ENCODE results near the gene MEGF10.
"Not testable (repeated sequence)": the region's sequence is repeated elsewhere in the genome, so short reads cannot be mapped to it uniquely, and the experiment has no call there.

Gene MEGF10

GRCh38 chr5:127298036-127298429 lies 7.4 kb downstream of the MEGF10 start:
- no peak for FAIRE-seq

- FAIRE-seq: no peak
Measured at GRCh38 chr5:127298656-127299055, 8.1 kb downstream of the MEGF10 start.

- no peak for FAIRE-seq
Measured at GRCh38 chr5:127299678-127300077, 9.1 kb downstream of the MEGF10 start.

- no peak for FAIRE-seq
Measured at GRCh38 chr5:127302509-127302908, 11.9 kb downstream of the MEGF10 start.

GRCh38 chr5:127303404-127303803 lies 12.8 kb downstream of the MEGF10 start:
- FAIRE-seq: no peak

- no peak for FAIRE-seq
Measured at GRCh38 chr5:127305493-127305892, 14.9 kb downstream of the MEGF10 start.

- no peak for FAIRE-seq
Measured at GRCh38 chr5:127306036-127306435, 15.4 kb downstream of the MEGF10 start.

- FAIRE-seq: no peak
Measured at GRCh38 chr5:127306647-127307046, 16.1 kb downstream of the MEGF10 start.

GRCh38 chr5:127307868-127308267 lies 17.3 kb downstream of the MEGF10 start:
- no peak for FAIRE-seq

- FAIRE-seq: not testable (repeated sequence)
Measured at GRCh38 chr5:127308325-127308724, 17.7 kb downstream of the MEGF10 start.

GRCh38 chr5:127308945-127309344 lies 18.3 kb downstream of the MEGF10 start:
- FAIRE-seq: no peak

- no peak for FAIRE-seq
Measured at GRCh38 chr5:127311349-127311748, 20.8 kb downstream of the MEGF10 start.

- no peak for FAIRE-seq
Measured at GRCh38 chr5:127311781-127312525, 21.4 kb downstream of the MEGF10 start.

- no peak for FAIRE-seq
Measured at GRCh38 chr5:127313379-127313778, 22.8 kb downstream of the MEGF10 start.

GRCh38 chr5:127313847-127314473 lies 23.4 kb downstream of the MEGF10 start:
- no peak for FAIRE-seq

GRCh38 chr5:127316011-127316410 lies 25.4 kb downstream of the MEGF10 start:
- FAIRE-seq: no peak

GRCh38 chr5:127317385-127317784 lies 26.8 kb downstream of the MEGF10 start:
- FAIRE-seq: not testable (repeated sequence)

- no peak for FAIRE-seq
Measured at GRCh38 chr5:127320032-127320965, 29.7 kb downstream of the MEGF10 start.

- no peak for FAIRE-seq
Measured at GRCh38 chr5:127321465-127321864, 30.9 kb downstream of the MEGF10 start.

GRCh38 chr5:127322403-127322802 lies 31.8 kb downstream of the MEGF10 start:
- FAIRE-seq: no peak

- no peak for FAIRE-seq
Measured at GRCh38 chr5:127324756-127325155, 34.2 kb downstream of the MEGF10 start.

GRCh38 chr5:127326431-127326830 lies 35.8 kb downstream of the MEGF10 start:
- no peak for FAIRE-seq

GRCh38 chr5:127326976-127327755 lies 36.6 kb downstream of the MEGF10 start:
- FAIRE-seq: no peak
